A204.1 (cell line): Measurements from ENCODE around the gene FBH1.
"Not testable (repeated sequence)": the region's sequence is repeated elsewhere in the genome, so short reads cannot be mapped to it uniquely, and the experiment has no call there.

Experiments used
- FAIRE-seq: peaks from 2 replicates; lab custom pipeline; 2012; peaks lifted over from hg19 to GRCh38; lab: Jason Lieb, UNC

FBH1 gene

GRCh38 chr10:5889624-5890451 is at the start of gene FBH1, which contains the start of gene ANKRD16:
Gene FBH1, plus strand, starts transcription at chr10:5890243. Its CDS starts 103 bp downstream, at chr10:5890346.
Gene ANKRD16, minus strand, starts transcription at chr10:5889893. Its CDS starts 539 bp downstream, at chr10:5889354.
- FAIRE-seq = no peak

GRCh38 chr10:5840314-5841307 is 49.4 kb upstream of the FBH1 start:
- no peak for FAIRE-seq

- FAIRE-seq = no peak
These were observed 48.1 kb upstream of the FBH1 start for GRCh38 chr10:5841965-5842364.

GRCh38 chr10:5843686-5844344 is 46.2 kb upstream of the FBH1 start:
- FAIRE-seq = no peak

- no peak for FAIRE-seq
These were observed 45.5 kb upstream of the FBH1 start for GRCh38 chr10:5844345-5845055.

GRCh38 chr10:5846667-5847066 is 43.4 kb upstream of the FBH1 start:
- FAIRE-seq = not testable (repeated sequence)

GRCh38 chr10:5854131-5854475 is 35.9 kb upstream of the FBH1 start:
- no peak for FAIRE-seq

- no peak for FAIRE-seq
These were observed 33.9 kb upstream of the FBH1 start for GRCh38 chr10:5855979-5856700.

GRCh38 chr10:5856701-5857004 is 33.4 kb upstream of the FBH1 start:
- no peak for FAIRE-seq

GRCh38 chr10:5858811-5859210 is 31.2 kb upstream of the FBH1 start:
- FAIRE-seq = no peak

- no peak for FAIRE-seq
These were observed 30.0 kb upstream of the FBH1 start for GRCh38 chr10:5860066-5860465.

- FAIRE-seq = no peak
These were observed 27.6 kb upstream of the FBH1 start for GRCh38 chr10:5862360-5862961.

- FAIRE-seq = not testable (repeated sequence)
These were observed 26.9 kb upstream of the FBH1 start for GRCh38 chr10:5862981-5863685.

- FAIRE-seq = not testable (repeated sequence)
These were observed 23.5 kb upstream of the FBH1 start for GRCh38 chr10:5866451-5867081.

- not testable (repeated sequence) for FAIRE-seq
These were observed 22.9 kb upstream of the FBH1 start for GRCh38 chr10:5867091-5867615.

GRCh38 chr10:5868383-5868782 is 21.7 kb upstream of the FBH1 start:
- FAIRE-seq = not testable (repeated sequence)

- no peak for FAIRE-seq
These were observed 20.9 kb upstream of the FBH1 start for GRCh38 chr10:5869156-5869555.

GRCh38 chr10:5871596-5871995 is 18.4 kb upstream of the FBH1 start:
- no peak for FAIRE-seq

- FAIRE-seq = no peak
These were observed 16.5 kb upstream of the FBH1 start for GRCh38 chr10:5873515-5873995.
